Lower leg skin (tissue), 3 donors: ENCODE data around the gene CMIP.

Experiments
- POLR2A ChIP-seq, 2 donors: fragments of 450-650 bp; IDR thresholded peaks; one replicate each; pipeline ENCODE4 v1.6.1; 2016 to 2017; ENCODE audit warnings: antibody characterized with exemption in 2 of 2, mild to moderate bottlenecking in 1 of 2, moderate library complexity in 1 of 2
- TF ChIP-seq, protein P1 (sequence below), 3 donors: fragments of 450-650 bp; IDR thresholded peaks; one replicate each; pipeline ENCODE4 v1.5.1; 2016; ENCODE audit warnings: antibody characterized with exemption in 3 of 3, mild to moderate bottlenecking in 3 of 3, moderate library complexity in 2 of 3

DNA sequence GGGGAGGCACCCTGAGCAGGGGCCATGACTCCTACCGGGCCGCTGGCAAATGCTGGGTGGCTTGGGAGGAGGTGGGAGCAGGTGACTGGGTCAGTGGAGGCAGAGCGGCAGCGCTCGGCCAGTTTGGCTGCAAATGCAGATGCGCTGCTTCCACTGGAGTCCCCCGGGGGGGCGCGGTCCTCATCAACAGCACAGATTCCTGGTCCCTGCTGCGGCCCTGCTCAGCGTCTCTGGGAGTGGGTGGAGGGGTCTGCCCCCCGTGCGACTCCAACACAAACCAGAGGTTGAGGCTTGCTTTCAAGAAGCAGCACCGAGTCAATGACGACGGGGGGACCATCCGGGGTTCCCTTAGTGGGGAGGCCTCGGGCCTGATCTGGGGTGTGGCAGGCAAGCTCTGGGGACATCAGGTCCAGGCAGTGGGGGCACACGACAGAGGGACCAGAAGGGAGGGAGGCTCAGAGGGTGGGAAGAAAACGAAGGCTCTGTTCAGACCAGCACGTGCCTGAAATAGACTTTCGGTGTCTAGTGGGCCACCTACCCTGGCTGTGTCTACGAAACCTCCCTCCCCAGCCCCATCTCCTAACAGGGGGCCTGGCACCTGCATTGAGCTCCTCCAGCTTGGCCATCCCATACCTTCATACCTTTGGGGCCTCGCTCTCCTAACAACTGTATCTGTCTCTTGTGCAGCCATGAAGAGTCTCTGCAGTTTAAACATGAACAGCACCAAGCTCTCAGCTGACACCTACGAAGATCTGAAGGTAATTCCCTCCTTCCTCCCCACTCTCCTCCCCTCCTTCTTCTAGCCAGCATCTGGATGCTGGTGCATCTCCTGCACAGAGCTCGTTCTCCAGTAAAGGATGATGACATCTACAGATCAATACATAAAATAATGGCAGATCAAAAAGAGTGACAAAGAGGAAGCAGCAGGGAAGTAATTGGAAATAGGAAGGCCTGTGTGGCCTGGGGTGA is 262.0 kb downstream of the CMIP start:
- TF ChIP-seq, protein P1, sequence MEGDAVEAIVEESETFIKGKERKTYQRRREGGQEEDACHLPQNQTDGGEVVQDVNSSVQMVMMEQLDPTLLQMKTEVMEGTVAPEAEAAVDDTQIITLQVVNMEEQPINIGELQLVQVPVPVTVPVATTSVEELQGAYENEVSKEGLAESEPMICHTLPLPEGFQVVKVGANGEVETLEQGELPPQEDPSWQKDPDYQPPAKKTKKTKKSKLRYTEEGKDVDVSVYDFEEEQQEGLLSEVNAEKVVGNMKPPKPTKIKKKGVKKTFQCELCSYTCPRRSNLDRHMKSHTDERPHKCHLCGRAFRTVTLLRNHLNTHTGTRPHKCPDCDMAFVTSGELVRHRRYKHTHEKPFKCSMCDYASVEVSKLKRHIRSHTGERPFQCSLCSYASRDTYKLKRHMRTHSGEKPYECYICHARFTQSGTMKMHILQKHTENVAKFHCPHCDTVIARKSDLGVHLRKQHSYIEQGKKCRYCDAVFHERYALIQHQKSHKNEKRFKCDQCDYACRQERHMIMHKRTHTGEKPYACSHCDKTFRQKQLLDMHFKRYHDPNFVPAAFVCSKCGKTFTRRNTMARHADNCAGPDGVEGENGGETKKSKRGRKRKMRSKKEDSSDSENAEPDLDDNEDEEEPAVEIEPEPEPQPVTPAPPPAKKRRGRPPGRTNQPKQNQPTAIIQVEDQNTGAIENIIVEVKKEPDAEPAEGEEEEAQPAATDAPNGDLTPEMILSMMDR (IDR thresholded peaks at IDR 0.05): no peak
- no peak for TF ChIP-seq POLR2A (IDR thresholded peaks at IDR 0.05)
